Measurements from ENCODE around the gene HRCT1. TPM values are rescaled to one million over a fixed set of nuclear protein-coding genes. Genes with fewer than 3 reads are reported as not detected.

HRCT1 gene
- total and polyA plus RNA-seq, 11 donors, result 0.97 to 9.5 (median 4.4) TPM

GRCh38 chr9:35940458-35941407, 34.7 kb downstream of the HRCT1 start:
- Histone ChIP-seq H3K4me3 (no peak overlapping the region), H3K27ac (peak overlapping the region in 2 of 12 donors; percentile 26 to 46), H3K9me3 (peaks cover 0 to 3% (median 0%) of the 10 kb centered on the region in 12 donors), H3K4me1 (peaks cover 0 to 27% (median 9%) of the 10 kb centered on the region in 12 donors), H3K36me3 (no peaks in the 10 kb centered on the region), H3K27me3 (no peaks in the 10 kb centered on the region)
- intact Hi-C loops (cut with DNase I), result no loop called here
- TF ChIP-seq, protein P1, sequence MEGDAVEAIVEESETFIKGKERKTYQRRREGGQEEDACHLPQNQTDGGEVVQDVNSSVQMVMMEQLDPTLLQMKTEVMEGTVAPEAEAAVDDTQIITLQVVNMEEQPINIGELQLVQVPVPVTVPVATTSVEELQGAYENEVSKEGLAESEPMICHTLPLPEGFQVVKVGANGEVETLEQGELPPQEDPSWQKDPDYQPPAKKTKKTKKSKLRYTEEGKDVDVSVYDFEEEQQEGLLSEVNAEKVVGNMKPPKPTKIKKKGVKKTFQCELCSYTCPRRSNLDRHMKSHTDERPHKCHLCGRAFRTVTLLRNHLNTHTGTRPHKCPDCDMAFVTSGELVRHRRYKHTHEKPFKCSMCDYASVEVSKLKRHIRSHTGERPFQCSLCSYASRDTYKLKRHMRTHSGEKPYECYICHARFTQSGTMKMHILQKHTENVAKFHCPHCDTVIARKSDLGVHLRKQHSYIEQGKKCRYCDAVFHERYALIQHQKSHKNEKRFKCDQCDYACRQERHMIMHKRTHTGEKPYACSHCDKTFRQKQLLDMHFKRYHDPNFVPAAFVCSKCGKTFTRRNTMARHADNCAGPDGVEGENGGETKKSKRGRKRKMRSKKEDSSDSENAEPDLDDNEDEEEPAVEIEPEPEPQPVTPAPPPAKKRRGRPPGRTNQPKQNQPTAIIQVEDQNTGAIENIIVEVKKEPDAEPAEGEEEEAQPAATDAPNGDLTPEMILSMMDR (IDR thresholded peaks at IDR 0.05), result no peak
- TF ChIP-seq POLR2A (IDR thresholded peaks at IDR 0.05), result no peak
- DNase-seq (no peak), ATAC-seq (no peak)
- WGBS, 4 donors, result 68 to 73% (median 70%) methylated on average over 7 of the region's 7 CpGs

DNA sequence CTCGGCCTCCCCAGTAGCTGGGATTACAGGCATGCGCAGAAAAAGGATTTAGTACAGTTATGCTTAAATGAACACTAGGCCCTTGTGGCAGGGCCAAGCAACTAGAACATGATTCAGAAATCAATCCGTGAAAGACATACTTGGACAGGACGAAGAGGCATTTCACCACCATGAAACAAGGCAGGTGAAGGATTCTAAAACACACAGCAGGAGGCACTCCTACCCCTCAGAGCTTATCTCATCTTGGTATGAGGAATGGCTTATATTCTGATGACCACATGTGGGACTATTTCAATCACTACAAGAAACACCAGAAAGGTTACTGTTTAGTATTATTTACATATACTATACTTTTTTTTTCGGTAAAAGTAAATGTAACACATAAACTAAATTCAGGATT, 36.3 kb downstream of the HRCT1 start:
- Histone ChIP-seq H3K27me3 (no peaks in the 10 kb centered on the region), H3K4me1 (peaks cover 0 to 31% (median 12%) of the 10 kb centered on the region in 12 donors), H3K9me3 (no peaks in the 10 kb centered on the region), H3K4me3 (no peak overlapping the region), H3K36me3 (no peaks in the 10 kb centered on the region), H3K27ac (no peak overlapping the region)
- intact Hi-C loops (cut with DNase I), result no loop called here
- TF ChIP-seq POLR2A (IDR thresholded peaks at IDR 0.05), result no peak
- TF ChIP-seq, protein P1 (IDR thresholded peaks at IDR 0.05), result no peak
- DNase-seq, result no peak
- WGBS, 4 donors, result 83 to 92% (median 87%) methylated on average over 5 of the region's 5 CpGs
- ATAC-seq, result no peak

GRCh38 chr9:35944173-35944572, 38.2 kb downstream of the HRCT1 start:
- H3K36me3 ChIP-seq, result no peaks in the 10 kb centered on the region
- no peak for ATAC-seq
- H3K4me3 ChIP-seq, result no peak overlapping the region
- no peak for DNase-seq
- H3K9me3 ChIP-seq, result no peaks in the 10 kb centered on the region
- TF ChIP-seq, protein P1 (IDR thresholded peaks at IDR 0.05), result no peak
- TF ChIP-seq POLR2A (IDR thresholded peaks at IDR 0.05), result no peak
- intact Hi-C loops (cut with DNase I), result loop anchor here in 4 of 10 donors (2.0 kb wide), 1 partner anchor 41 kb away; no protein-coding TSS in a partner anchor
- H3K27ac ChIP-seq, result peak overlapping the region in 7 of 12 donors; percentile 11 to 73 (median 50)
- WGBS, 4 donors, result 79 to 85% (median 82%) methylated on average over 3 of the region's 3 CpGs
- H3K27me3 ChIP-seq, result no peaks in the 10 kb centered on the region
- peaks cover 0 to 32% (median 15%) of the 10 kb centered on the region in 12 donors for H3K4me1 ChIP-seq

GRCh38 chr9:35944841-35945240, 38.8 kb downstream of the HRCT1 start:
- DNase-seq, result no peak
- TF ChIP-seq, protein P1 (IDR thresholded peaks at IDR 0.05), result no peak
- no peak for TF ChIP-seq POLR2A (IDR thresholded peaks at IDR 0.05)
- Histone ChIP-seq H3K4me3 (no peak overlapping the region), H3K27me3 (no peaks in the 10 kb centered on the region), H3K27ac (peak overlapping the region; percentile 23 to 80 (median 64)), H3K36me3 (no peaks in the 10 kb centered on the region), H3K4me1 (peaks cover 0 to 34% (median 19%) of the 10 kb centered on the region in 12 donors), H3K9me3 (no peaks in the 10 kb centered on the region)
- intact Hi-C loops (cut with DNase I), result loop anchor here in 9 of 10 donors (1.0 to 5.0 kb wide), 5 partner anchors 38 to 43 kb away; partner anchors contain the start of genes HRCT1 (in 2 of the 9) and SPAAR (in 1 of the 9)
- 61 to 87% (median 80%) methylated on average over 3 of the region's 3 CpGs for WGBS, 4 donors
- peak in 1 of 4 donors; percentile 15 for ATAC-seq

All from heart left ventricle (tissue), 16 donors.